ENCODE measurements around the gene PAMR1. TPM values are rescaled to one million over a fixed set of nuclear protein-coding genes. Genes with fewer than 3 reads are reported as not detected.

The PAMR1 gene
- total and polyA plus RNA-seq, 10 of the 15 experiments (the other 5 are each of a cell fraction or from before 2014, with no cell fraction given): 0.04 TPM; not detected in 9

- peak; percentile 79; the same call in 1 of the 2 replicates for TF ChIP-seq SPI1 (IDR thresholded peaks at IDR 0.05; ENCODE audit: borderline replicate concordance, insufficient read depth, low read depth, low read length)
- TF ChIP-seq KLF5 (IDR thresholded peaks at IDR 0.05; ENCODE audit: partially characterized antibody): no peak
- no peak for TF ChIP-seq CBX5 (IDR thresholded peaks at IDR 0.05; ENCODE audit: low read depth)
- no peak for TF ChIP-seq NKRF (conservative IDR thresholded peaks at IDR 0.05)
- no peak for TF ChIP-seq IRF4 (IDR thresholded peaks at IDR 0.05; ENCODE audit: low read depth, low read length)
- TF ChIP-seq RFX5 (IDR thresholded peaks at IDR 0.05; ENCODE audit: low read depth, low read length): no peak
- TF ChIP-seq ASH2L (IDR thresholded peaks at IDR 0.05; ENCODE audit: borderline replicate concordance, low read depth): no peak
- no peak for TF ChIP-seq MAX (IDR thresholded peaks at IDR 0.05; ENCODE audit: low read depth, low read length)
- TF ChIP-seq JUND (IDR thresholded peaks at IDR 0.05; ENCODE audit: low read depth, low read length): no peak
- peak; percentile 40 for TF ChIP-seq MEF2B (IDR thresholded peaks at IDR 0.05; ENCODE audit: partially characterized antibody, poor library complexity, severe bottlenecking)
Observed at GRCh38 chr11:35546317-35546716, 20.9 kb upstream of the PAMR1 start.

More at GRCh38 chr11:35546317-35546716, 20.9 kb upstream of the PAMR1 start:
- BruUV-seq (replicated peaks): no TSS peak
- Histone ChIP-seq H3K27ac (ENCODE audit: control insufficient read depth, insufficient read depth) (no peak overlapping the region), H3K4me1 (ENCODE audit: control insufficient read depth, insufficient read depth, low read length) (no peaks in the 10 kb centered on the region), H3K9ac (ENCODE audit: control insufficient read depth, insufficient read depth, low read length) (no peak overlapping the region), H3K36me3 (ENCODE audit: control insufficient read depth in 2 of 2, insufficient read depth in 2 of 2, low read length in 1 of 2) (no peaks in the 10 kb centered on the region), H2AFZ (ENCODE audit: control insufficient read depth, low read depth, low read length) (no peak overlapping the region), H3K27me3 (replicated peaks in 1 of 2; ENCODE audit: control insufficient read depth in 2 of 2, insufficient read depth in 2 of 2, low read length in 1 of 2) (no peaks in the 10 kb centered on the region), H3K9me3 (replicated peaks; ENCODE audit: control insufficient read depth, insufficient read depth, low read length) (no peaks in the 10 kb centered on the region; the same call in 2 of the 3 replicates), H3K4me3 (no peak overlapping the region), H4K20me1 (ENCODE audit: control insufficient read depth, insufficient read depth) (no peaks in the 10 kb centered on the region), H3K4me2 (ENCODE audit: control insufficient read depth, insufficient read depth) (no peak overlapping the region), H3K79me2 (ENCODE audit: control insufficient read depth, insufficient read depth, low read length) (no peaks in the 10 kb centered on the region)
- 0% methylated on average over 3 of the region's 3 CpGs for WGBS (ENCODE audit: insufficient coverage, insufficient replicate concordance, low lambda C conversion rate, missing lambda C conversion rate)
- no peak for FAIRE-seq
- intact Hi-C loops (cut with micrococcal nuclease; ENCODE audit: unreplicated experiment): no loop called here
- POLR2A ChIA-PET: no interaction called here
- CTCF ChIA-PET: interaction anchor here (0.9 to 1.8 kb wide), 4 partner anchors 8 to 655 kb away, joined by 3 to 5 read pairs (median 3); no protein-coding TSS in a partner anchor
- no peak for DNase-seq (ENCODE audit: low read depth, low spot score)
- RAD21 ChIA-PET (ENCODE audit: unreplicated experiment): no interaction called here
- ATAC-seq: peak; percentile 44; the same call in 2 of the 3 replicates
- in situ Hi-C loops (cut with MboI): no loop called here
- SMC1A ChIA-PET (ENCODE audit: uncharacterized antibody, unreplicated experiment): no interaction called here
